ENCODE data around the gene FAAH2. TPM values are rescaled to one million over a fixed set of nuclear protein-coding genes. Genes with fewer than 3 reads are reported as not detected.
"Not testable (repeated sequence)": the region's sequence is repeated elsewhere in the genome, so short reads cannot be mapped to it uniquely, and the experiment has no call there.

Gene FAAH2
- total RNA-seq, 4 donors from 2014 or later: not detected

GRCh38 chrX:57285001-57285400, 1.5 kb upstream of the FAAH2 start:
- no peak for ATAC-seq

GRCh38 chrX:57289089-57289488, 2.6 kb downstream of the FAAH2 start:
- Histone ChIP-seq H3K9me3 (no peaks in the 10 kb centered on the region), H3K27ac (no peak overlapping the region), H3K36me3 (no peaks in the 10 kb centered on the region), H3K27me3 (no peaks in the 10 kb centered on the region), H3K4me3 (no peak overlapping the region), H3K4me1 (no peaks in the 10 kb centered on the region)
- TF ChIP-seq CTCF (IDR thresholded peaks at IDR 0.05 in 4 of 5, conservative IDR thresholded peaks at IDR 0.05 in 1 of 5) (no peak), POLR2A (IDR thresholded peaks at IDR 0.05) (no peak)
- in situ Hi-C loops (cut with MboI; ENCODE audit: low sequenced_read_pairs in 4 of 4): no loop called here
- no peak for ATAC-seq
- intact Hi-C loops (cut with DNase I; ENCODE audit: low total_unique reads): no loop called here
- no peak for DNase-seq

More at GRCh38 chrX:57285001-57285400, 1.5 kb upstream of the FAAH2 start:
- no peak for DNase-seq
- Histone ChIP-seq H3K36me3 (no peaks in the 10 kb centered on the region), H3K27me3 (peaks cover 0 to 6% (median 0%) of the 10 kb centered on the region in 3 donors), H3K27ac (no peak overlapping the region), H3K4me1 (no peaks in the 10 kb centered on the region), H3K9me3 (no peaks in the 10 kb centered on the region), H3K4me3 (no peak overlapping the region)
- in situ Hi-C loops (cut with MboI; ENCODE audit: low sequenced_read_pairs in 4 of 4): no loop called here
- no peak for TF ChIP-seq POLR2A (IDR thresholded peaks at IDR 0.05)
- no peak for TF ChIP-seq CTCF (IDR thresholded peaks at IDR 0.05 in 4 of 5, conservative IDR thresholded peaks at IDR 0.05 in 1 of 5)
- intact Hi-C loops (cut with DNase I; ENCODE audit: low total_unique reads): no loop called here

- DNase-seq (no peak), ATAC-seq (no peak)
- Histone ChIP-seq H3K4me1 (no peaks in the 10 kb centered on the region), H3K27ac (no peak overlapping the region), H3K36me3 (no peaks in the 10 kb centered on the region), H3K4me3 (no peak overlapping the region), H3K27me3 (no peaks in the 10 kb centered on the region), H3K9me3 (no peaks in the 10 kb centered on the region)
- in situ Hi-C loops (cut with MboI; ENCODE audit: low sequenced_read_pairs in 4 of 4) (no loop called here), intact Hi-C loops (cut with DNase I; ENCODE audit: low total_unique reads) (no loop called here)
- TF ChIP-seq CTCF (IDR thresholded peaks at IDR 0.05 in 4 of 5, conservative IDR thresholded peaks at IDR 0.05 in 1 of 5) (no peak), POLR2A (IDR thresholded peaks at IDR 0.05) (no peak)
These were observed 8.5 kb downstream of the FAAH2 start for GRCh38 chrX:57294961-57295360.

- intact Hi-C loops (cut with DNase I; ENCODE audit: low total_unique reads); H3K27ac ChIP-seq: not testable (repeated sequence)
These were observed 9.2 kb downstream of the FAAH2 start for GRCh38 chrX:57295679-57296078.

GRCh38 chrX:57313583-57314215, 27.2 kb downstream of the FAAH2 start:
- intact Hi-C loops (cut with DNase I; ENCODE audit: low total_unique reads): no loop called here
- in situ Hi-C loops (cut with MboI; ENCODE audit: low sequenced_read_pairs in 4 of 4): no loop called here

More at GRCh38 chrX:57295679-57296078, 9.2 kb downstream of the FAAH2 start:
- H3K36me3 ChIP-seq; ATAC-seq; H3K27me3 ChIP-seq; H3K4me1 ChIP-seq; H3K4me3 ChIP-seq; H3K9me3 ChIP-seq; DNase-seq; in situ Hi-C loops (cut with MboI; ENCODE audit: low sequenced_read_pairs in 4 of 4): not testable (repeated sequence)

More at GRCh38 chrX:57313583-57314215, 27.2 kb downstream of the FAAH2 start:
- Histone ChIP-seq H3K4me1 (no peaks in the 10 kb centered on the region), H3K27me3 (no peaks in the 10 kb centered on the region), H3K4me3 (no peak overlapping the region), H3K27ac (no peak overlapping the region), H3K9me3 (peaks cover 0 to 9% (median 0%) of the 10 kb centered on the region in 3 donors), H3K36me3 (no peaks in the 10 kb centered on the region)
- ATAC-seq: no peak
- no peak for DNase-seq
- no peak for TF ChIP-seq POLR2A (IDR thresholded peaks at IDR 0.05)
- TF ChIP-seq CTCF (IDR thresholded peaks at IDR 0.05 in 4 of 5, conservative IDR thresholded peaks at IDR 0.05 in 1 of 5): no peak
